ENCODE results near the gene ISM1. TPM values are rescaled to one million over a fixed set of nuclear protein-coding genes. Genes with fewer than 3 reads are reported as not detected.

Gene ISM1
- total RNA-seq, 4 donors from 2014 or later, result 0.55 to 0.64 TPM; not detected in 2

DNA sequence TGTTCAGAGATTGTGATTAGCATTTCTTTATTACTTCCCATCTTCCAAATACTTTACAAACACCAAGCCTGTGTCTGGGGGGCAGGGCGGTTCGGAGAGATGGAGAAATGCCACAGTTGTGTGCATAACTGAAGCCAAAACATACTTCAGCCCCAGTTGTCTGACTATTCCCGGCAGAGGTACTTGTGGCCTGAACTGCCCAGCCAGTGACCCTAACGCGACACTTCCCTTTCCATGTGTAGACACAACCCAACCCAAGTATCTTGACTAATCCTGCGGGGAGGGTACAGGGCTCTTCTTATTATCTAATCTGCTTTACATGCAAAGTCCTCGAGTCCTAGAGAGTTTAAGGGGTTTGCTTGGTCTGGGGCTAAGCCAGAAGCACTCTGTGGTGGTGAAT lies 46.2 kb downstream of the ISM1 start:
- WGBS, 2 donors (ENCODE audit: low coverage in 1 of 2), result 43 to 74% methylated on average over 1 to 7 of the region's 7 CpGs
- in situ Hi-C loops (cut with MboI; ENCODE audit: low pct_ligation_motif_present in 1 of 4, low pct_unique_long_range_greater_than_20kb in 1 of 4, low sequenced_read_pairs in 3 of 4) (no loop called here), intact Hi-C loops (cut with DNase I; ENCODE audit: low total_unique reads) (no loop called here)
- Histone ChIP-seq H3K4me3 (no peak overlapping the region), H3K27me3 (no peaks in the 10 kb centered on the region), H3K36me3 (no peaks in the 10 kb centered on the region), H3K27ac (no peak overlapping the region), H3K9me3 (no peaks in the 10 kb centered on the region), H3K4me1 (peaks cover 0 to 5% (median 0%) of the 10 kb centered on the region in 4 donors)
- TF ChIP-seq POLR2AphosphoS5 (IDR thresholded peaks at IDR 0.05), result no peak
- TF ChIP-seq, protein P1, sequence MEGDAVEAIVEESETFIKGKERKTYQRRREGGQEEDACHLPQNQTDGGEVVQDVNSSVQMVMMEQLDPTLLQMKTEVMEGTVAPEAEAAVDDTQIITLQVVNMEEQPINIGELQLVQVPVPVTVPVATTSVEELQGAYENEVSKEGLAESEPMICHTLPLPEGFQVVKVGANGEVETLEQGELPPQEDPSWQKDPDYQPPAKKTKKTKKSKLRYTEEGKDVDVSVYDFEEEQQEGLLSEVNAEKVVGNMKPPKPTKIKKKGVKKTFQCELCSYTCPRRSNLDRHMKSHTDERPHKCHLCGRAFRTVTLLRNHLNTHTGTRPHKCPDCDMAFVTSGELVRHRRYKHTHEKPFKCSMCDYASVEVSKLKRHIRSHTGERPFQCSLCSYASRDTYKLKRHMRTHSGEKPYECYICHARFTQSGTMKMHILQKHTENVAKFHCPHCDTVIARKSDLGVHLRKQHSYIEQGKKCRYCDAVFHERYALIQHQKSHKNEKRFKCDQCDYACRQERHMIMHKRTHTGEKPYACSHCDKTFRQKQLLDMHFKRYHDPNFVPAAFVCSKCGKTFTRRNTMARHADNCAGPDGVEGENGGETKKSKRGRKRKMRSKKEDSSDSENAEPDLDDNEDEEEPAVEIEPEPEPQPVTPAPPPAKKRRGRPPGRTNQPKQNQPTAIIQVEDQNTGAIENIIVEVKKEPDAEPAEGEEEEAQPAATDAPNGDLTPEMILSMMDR (IDR thresholded peaks at IDR 0.05), result no peak
- TF ChIP-seq POLR2A (IDR thresholded peaks at IDR 0.05), result no peak
- TF ChIP-seq EP300 (IDR thresholded peaks at IDR 0.05; ENCODE audit: low read depth), result no peak
- DNase-seq, result no peak

DNA sequence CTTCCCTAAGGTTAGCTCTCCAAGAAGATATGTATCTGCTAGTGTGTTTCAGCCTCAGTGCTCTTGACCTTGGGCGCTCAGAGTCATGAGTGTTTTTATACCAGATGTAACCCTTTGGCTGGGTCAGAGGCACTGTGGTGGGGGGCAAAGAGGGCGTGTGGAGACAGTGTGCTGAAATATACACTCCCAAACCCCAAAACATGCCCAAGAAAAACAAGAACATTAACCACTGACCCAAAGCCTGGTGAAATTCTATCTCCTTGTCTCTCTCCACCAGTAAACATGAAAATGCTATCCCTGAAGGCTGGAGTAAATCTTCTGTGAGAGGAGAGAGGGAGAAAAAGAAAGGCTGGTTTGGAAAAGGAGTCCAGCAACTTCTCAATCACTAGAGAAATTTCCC lies 47.9 kb downstream of the ISM1 start:
- H3K36me3 ChIP-seq, result no peaks in the 10 kb centered on the region
- intact Hi-C loops (cut with DNase I; ENCODE audit: low total_unique reads), result no loop called here
- no peak for DNase-seq

DNA sequence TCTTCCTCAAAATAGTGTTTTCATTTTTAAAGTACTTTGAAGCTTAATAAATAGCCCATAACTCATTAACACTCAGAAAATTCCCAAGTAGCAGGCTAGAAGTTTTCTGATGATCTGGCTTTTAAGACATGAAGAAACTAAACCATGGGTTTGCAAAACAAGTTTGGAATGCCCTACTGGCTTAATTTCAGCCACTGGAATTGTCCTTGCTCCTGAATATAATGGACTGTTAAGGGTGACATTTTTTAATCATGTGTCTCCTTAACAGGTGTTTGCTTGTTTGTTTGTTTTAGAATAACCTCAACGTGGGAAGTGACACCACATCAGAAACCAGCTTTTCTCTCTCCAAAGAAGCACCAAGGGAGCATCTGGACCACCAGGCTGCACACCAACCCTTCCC lies 49.1 kb downstream of the ISM1 start:
- intact Hi-C loops (cut with DNase I; ENCODE audit: low total_unique reads), result no loop called here
- in situ Hi-C loops (cut with MboI; ENCODE audit: low pct_ligation_motif_present in 1 of 4, low pct_unique_long_range_greater_than_20kb in 1 of 4, low sequenced_read_pairs in 3 of 4), result no loop called here
- no peaks in the 10 kb centered on the region for H3K9me3 ChIP-seq

More for the DNA sequence above, 47.9 kb downstream of the ISM1 start:
- 60 to 63% methylated on average over 2 of the region's 2 CpGs for WGBS, 2 donors (ENCODE audit: low coverage in 1 of 2)
- no peak for TF ChIP-seq EP300 (IDR thresholded peaks at IDR 0.05; ENCODE audit: low read depth)
- TF ChIP-seq POLR2AphosphoS5 (IDR thresholded peaks at IDR 0.05), result no peak
- H3K27ac ChIP-seq, result no peak overlapping the region
- no peaks in the 10 kb centered on the region for H3K27me3 ChIP-seq
- H3K4me3 ChIP-seq, result no peak overlapping the region
- no peaks in the 10 kb centered on the region for H3K4me1 ChIP-seq
- in situ Hi-C loops (cut with MboI; ENCODE audit: low pct_ligation_motif_present in 1 of 4, low pct_unique_long_range_greater_than_20kb in 1 of 4, low sequenced_read_pairs in 3 of 4), result no loop called here
- no peaks in the 10 kb centered on the region for H3K9me3 ChIP-seq

DNA sequence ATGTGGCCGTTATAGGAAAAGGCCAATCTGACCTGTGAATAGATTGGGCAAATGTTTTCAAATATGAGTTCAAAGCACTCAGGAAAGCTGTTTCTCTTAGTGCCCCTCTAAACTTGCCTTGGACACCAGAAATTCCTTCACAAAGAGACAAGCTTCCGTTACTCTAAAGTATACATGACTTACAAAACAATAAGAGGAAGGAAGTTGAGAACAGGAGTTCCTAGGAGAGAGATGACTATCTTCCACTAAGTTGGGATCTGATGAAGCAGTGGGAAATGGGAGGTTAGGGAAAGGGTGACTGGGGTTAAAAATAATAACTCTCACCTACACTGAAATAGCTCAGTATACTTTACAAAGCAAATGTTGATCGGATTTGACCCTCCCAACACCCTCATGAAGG lies 50.0 kb downstream of the ISM1 start:
- no peak overlapping the region for H3K27ac ChIP-seq
- 68 to 71% methylated on average over 3 of the region's 3 CpGs for WGBS, 2 donors (ENCODE audit: low coverage in 1 of 2)
- no peak for DNase-seq
- TF ChIP-seq POLR2AphosphoS5 (IDR thresholded peaks at IDR 0.05), result no peak
- TF ChIP-seq EP300 (IDR thresholded peaks at IDR 0.05; ENCODE audit: low read depth), result no peak
- TF ChIP-seq, protein P1 (IDR thresholded peaks at IDR 0.05), result no peak
- no peak for TF ChIP-seq POLR2A (IDR thresholded peaks at IDR 0.05)
- H3K4me3 ChIP-seq, result no peak overlapping the region
- H3K27me3 ChIP-seq, result no peaks in the 10 kb centered on the region
- no peaks in the 10 kb centered on the region for H3K4me1 ChIP-seq
- H3K36me3 ChIP-seq, result no peaks in the 10 kb centered on the region
- H3K9me3 ChIP-seq, result no peaks in the 10 kb centered on the region
- in situ Hi-C loops (cut with MboI; ENCODE audit: low pct_ligation_motif_present in 1 of 4, low pct_unique_long_range_greater_than_20kb in 1 of 4, low sequenced_read_pairs in 3 of 4) (no loop called here), intact Hi-C loops (cut with DNase I; ENCODE audit: low total_unique reads) (no loop called here)

More for the DNA sequence above, 49.1 kb downstream of the ISM1 start:
- H3K4me1 ChIP-seq, result no peaks in the 10 kb centered on the region
- no peaks in the 10 kb centered on the region for H3K27me3 ChIP-seq
- no peak overlapping the region for H3K4me3 ChIP-seq
- DNase-seq, result no peak
- no peaks in the 10 kb centered on the region for H3K36me3 ChIP-seq
- no peak overlapping the region for H3K27ac ChIP-seq
- TF ChIP-seq POLR2AphosphoS5 (IDR thresholded peaks at IDR 0.05) (no peak), EP300 (IDR thresholded peaks at IDR 0.05; ENCODE audit: low read depth) (no peak), POLR2A (IDR thresholded peaks at IDR 0.05) (no peak)
- TF ChIP-seq, protein P1 (IDR thresholded peaks at IDR 0.05), result no peak
- WGBS, 2 donors (ENCODE audit: low coverage in 1 of 2), result 35 to 38% methylated on average over 1 of the region's 1 CpG

All from transverse colon (tissue), 4 donors.